Neuronal stem cell (in vitro differentiated cells): Measurements from ENCODE around the gene TAF11L9. TPM values are rescaled to one million over a fixed set of nuclear protein-coding genes. Genes with fewer than 3 reads are reported as not detected.
"Not testable (repeated sequence)": the region's sequence is repeated elsewhere in the genome, so short reads cannot be mapped to it uniquely, and the experiment has no call there.

Experiments used
- DNase-seq: peaks from one replicate; pipeline ENCODE4 v3.0.0-alpha.2; 2013; ENCODE audit warnings: low spot score
- H2AFZ ChIP-seq: one replicate; pipeline ENCODE4 v1.6.1; 2013; ENCODE audit warnings: mild to moderate bottlenecking, low read length, inconsistent platforms
- H2AK5ac ChIP-seq: 2 replicates; pipeline ENCODE4 v1.6.1; 2013; ENCODE audit warnings: low read depth, mild to moderate bottlenecking, inconsistent platforms, low read length, moderate library complexity, mixed read lengths
- H2BK120ac ChIP-seq: 2 replicates; pipeline ENCODE4 v1.6.1; 2013; ENCODE audit warnings: low read depth, mild to moderate bottlenecking, inconsistent platforms, low read length, moderate library complexity, mixed read lengths
- H2BK12ac ChIP-seq: one replicate; pipeline ENCODE4 v1.6.1; 2013; ENCODE audit warnings: low read length, inconsistent platforms
- H2BK15ac ChIP-seq: 2 replicates; pipeline ENCODE4 v1.6.1; 2013; ENCODE audit warnings: mild to moderate bottlenecking, low read length, inconsistent platforms, mixed read lengths
- H2BK5ac ChIP-seq: one replicate; pipeline ENCODE4 v1.6.1; 2013; ENCODE audit warnings: inconsistent platforms, mild to moderate bottlenecking, low read length, moderate library complexity
- H3K14ac ChIP-seq: one replicate; pipeline ENCODE4 v1.6.1; 2013; ENCODE audit warnings: low read length, inconsistent platforms
- H3K18ac ChIP-seq: 2 replicates; pipeline ENCODE4 v1.6.1; 2013; ENCODE audit warnings: low read length, inconsistent platforms
- H3K23ac ChIP-seq: 2 replicates; pipeline ENCODE4 v1.6.1; 2013; ENCODE audit warnings: low read depth, mild to moderate bottlenecking, mixed read lengths, low read length, inconsistent platforms; ENCODE audit not compliant: poor library complexity
- H3K27ac ChIP-seq: replicated peaks from 3 replicates; pipeline ENCODE4 v1.5.1; 2013; ENCODE audit warnings: low read length, inconsistent platforms
- H3K27me3 ChIP-seq, 3 experiments: 2 replicates each; pipeline ENCODE4 v1.6.1; 2013; ENCODE audit warnings: low read length in 3 of 3, mild to moderate bottlenecking in 2 of 3, inconsistent platforms in 1 of 3, low read depth in 1 of 3, mixed read lengths in 1 of 3, moderate library complexity in 1 of 3; ENCODE audit not compliant: control insufficient read depth in 3 of 3, insufficient read depth in 3 of 3
- H3K36me3 ChIP-seq, 2 donors: replicated peaks in 1 of 2; 2 replicates each; pipeline ENCODE4 v1.6.1; 2013; ENCODE audit warnings: low read length in 2 of 2; ENCODE audit not compliant: control insufficient read depth in 2 of 2, insufficient read depth in 2 of 2
- H3K4ac ChIP-seq: 2 replicates; pipeline ENCODE4 v1.6.1; 2013; ENCODE audit warnings: inconsistent platforms, mild to moderate bottlenecking, low read length, moderate library complexity
- H3K4me1 ChIP-seq, 2 donors: 1 replicate in 1 of 2; 2 replicates in 1 of 2; pipeline ENCODE4 v1.6.1; 2013; ENCODE audit warnings: low read length in 2 of 2, low read depth in 1 of 2; ENCODE audit not compliant: control insufficient read depth in 2 of 2, insufficient read depth in 1 of 2
- H3K4me2 ChIP-seq: one replicate; pipeline ENCODE4 v1.6.1; 2013; ENCODE audit warnings: mild to moderate bottlenecking, low read length, inconsistent platforms; ENCODE audit not compliant: insufficient read depth, poor library complexity, severe bottlenecking
- H3K4me3 ChIP-seq, 2 donors: 2 replicates each; pipeline ENCODE4 v1.5.1; 2013; ENCODE audit warnings: low read length in 2 of 2, mild to moderate bottlenecking in 2 of 2, inconsistent platforms in 1 of 2, moderate library complexity in 1 of 2
- H3K79me1 ChIP-seq: one replicate; pipeline ENCODE4 v1.6.1; 2013; ENCODE audit warnings: low read depth, mild to moderate bottlenecking, inconsistent platforms, low read length, moderate library complexity
- H3K9ac ChIP-seq: one replicate; pipeline ENCODE4 v1.6.1; 2013; ENCODE audit warnings: mild to moderate bottlenecking, low read depth, low read length, inconsistent platforms; ENCODE audit not compliant: poor library complexity
- H3K9me3 ChIP-seq, 2 donors: replicated peaks in 1 of 2; 2 replicates each; pipeline versions ENCODE3 to v1.6.1; 2013; ENCODE audit warnings: low read length in 2 of 2, mild to moderate bottlenecking in 2 of 2, inconsistent platforms in 1 of 2, low read depth in 1 of 2, mixed read lengths in 1 of 2, moderate library complexity in 1 of 2; ENCODE audit not compliant: control insufficient read depth in 2 of 2, insufficient read depth in 1 of 2
- H4K8ac ChIP-seq: one replicate; pipeline ENCODE4 v1.6.1; 2013; ENCODE audit warnings: low read depth, mild to moderate bottlenecking, inconsistent platforms, low read length, moderate library complexity
- H4K91ac ChIP-seq: one replicate; pipeline ENCODE4 v1.6.1; 2013; ENCODE audit warnings: low read length, low read depth, mild to moderate bottlenecking, inconsistent platforms; ENCODE audit not compliant: poor library complexity
- WGBS, 2 donors: extraction: QIAGEN DNeasy Blood & Tissue Kit; methylation state at CpG; one replicate each; pipeline ENCODE4 v1.1.7; 2013; ENCODE audit warnings: missing lambda C conversion rate in 2 of 2, mixed read lengths in 1 of 2; ENCODE audit not compliant: insufficient read length in 2 of 2, insufficient replicate concordance in 1 of 2; ENCODE audit errors: extremely low coverage in 2 of 2; 5-methylcytosine and 5-hydroxymethylcytosine counted together
- polyA plus RNA-seq, 2 experiments: library from polyadenylated mRNA; stranded (reverse); fragments of 200-250 nt; gene quantifications; one replicate each; pipeline ENCODE4 v1.2.3, GENCODE V29; 2013

Gene TAF11L9
- polyA plus RNA-seq (2013, experiment 1 of 2) = not detected
- not detected for polyA plus RNA-seq (2013, experiment 2 of 2)

- H3K4me2 ChIP-seq, H2BK5ac ChIP-seq, H3K4ac ChIP-seq, H3K18ac ChIP-seq, H4K91ac ChIP-seq, H3K79me1 ChIP-seq, H3K4me1 ChIP-seq, H3K9me3 ChIP-seq, H2AK5ac ChIP-seq, H2BK15ac ChIP-seq, H3K9ac ChIP-seq, H2BK120ac ChIP-seq, H3K4me3 ChIP-seq, DNase-seq, H3K14ac ChIP-seq, H2AFZ ChIP-seq, H3K27ac ChIP-seq, H4K8ac ChIP-seq, H3K23ac ChIP-seq, H3K27me3 ChIP-seq, H2BK12ac ChIP-seq, H3K36me3 ChIP-seq: not testable (repeated sequence)
- no CpG with 5 or more reads among the region's 15 CpGs for WGBS, 2 donors
These were observed at the start of gene TAF11L9 for GRCh38 chr5:17594255-17594654. TSS of gene TAF11L9 (minus strand) at chr5:17594394.

GRCh38 chr5:17634160-17634559, 40.0 kb upstream of the TAF11L9 start, which contains the start of gene TAF11L14:
TSS of gene TAF11L14 (plus strand) at chr5:17634460.
- Histone ChIP-seq H3K9me3 (no peaks in the 10 kb centered on the region), H3K79me1 (no peaks in the 10 kb centered on the region), H2BK120ac (no peak within 1 kb of the TSS), H4K8ac (no peak within 1 kb of the TSS), H4K91ac (no peak within 1 kb of the TSS), H3K14ac (no peak within 1 kb of the TSS), H3K23ac (no peak within 1 kb of the TSS), H2BK15ac (no peak within 1 kb of the TSS), H2AFZ (no peak within 1 kb of the TSS), H3K4me1 (no peaks in the 10 kb centered on the region), H3K4me2 (no peak within 1 kb of the TSS), H2BK5ac (no peak within 1 kb of the TSS), H3K27me3 (no peaks in the 10 kb centered on the region), H2AK5ac (no peak within 1 kb of the TSS), H3K4ac (no peak within 1 kb of the TSS), H3K27ac (no peak within 1 kb of the TSS), H3K18ac (no peak within 1 kb of the TSS), H2BK12ac (no peak within 1 kb of the TSS), H3K9ac (no peak within 1 kb of the TSS), H3K4me3 (no peak within 1 kb of the TSS), H3K36me3 (no peaks in the 10 kb centered on the region)
- WGBS, 2 donors = no CpG with 5 or more reads among the region's 5 CpGs
- DNase-seq = no peak

GRCh38 chr5:17631788-17632187, 37.6 kb upstream of the TAF11L9 start, which contains the start of gene TAF11L13:
TSS of gene TAF11L13 (plus strand) at chr5:17632088.
- not testable (repeated sequence) for H2AFZ ChIP-seq, H3K18ac ChIP-seq, H2BK12ac ChIP-seq, DNase-seq, H3K79me1 ChIP-seq, H3K27me3 ChIP-seq, H3K4me2 ChIP-seq, H3K14ac ChIP-seq, H4K91ac ChIP-seq, H3K4me3 ChIP-seq, H3K4ac ChIP-seq, H3K4me1 ChIP-seq, H4K8ac ChIP-seq, H3K9me3 ChIP-seq, H2BK5ac ChIP-seq, H3K36me3 ChIP-seq, H2BK120ac ChIP-seq, H2AK5ac ChIP-seq, H3K23ac ChIP-seq, H3K27ac ChIP-seq, H3K9ac ChIP-seq, H2BK15ac ChIP-seq
- no CpG with 5 or more reads among the region's 12 CpGs for WGBS, 2 donors

GRCh38 chr5:17625686-17626085, 31.5 kb upstream of the TAF11L9 start:
- no peak overlapping the region for H3K9ac ChIP-seq
- no peaks in the 10 kb centered on the region for H3K4me1 ChIP-seq
- no peak overlapping the region for H3K23ac ChIP-seq
- no peak overlapping the region for H2BK120ac ChIP-seq
- no peak overlapping the region for H3K27ac ChIP-seq
- no peak overlapping the region for H3K4me3 ChIP-seq
- H2BK15ac ChIP-seq = no peak overlapping the region
- peak overlapping the region; percentile 72 for H3K18ac ChIP-seq
- no peak overlapping the region for H4K8ac ChIP-seq
- no peak overlapping the region for H3K4me2 ChIP-seq
- H4K91ac ChIP-seq = no peak overlapping the region
- H3K14ac ChIP-seq = no peak overlapping the region
- H3K9me3 ChIP-seq = no peaks in the 10 kb centered on the region
- no peak overlapping the region for H2AK5ac ChIP-seq
- DNase-seq = no peak
- no CpG with 5 or more reads among the region's 11 CpGs for WGBS, 2 donors
- no peaks in the 10 kb centered on the region for H3K27me3 ChIP-seq
- no peak overlapping the region for H3K4ac ChIP-seq
- no peak overlapping the region for H2AFZ ChIP-seq
- H3K36me3 ChIP-seq = no peaks in the 10 kb centered on the region
- H3K79me1 ChIP-seq = no peaks in the 10 kb centered on the region
- H2BK12ac ChIP-seq = no peak overlapping the region
- no peak overlapping the region for H2BK5ac ChIP-seq
